PC-9 (cell line): Measurements from ENCODE around the gene LRCOL1. TPM values are rescaled to one million over a fixed set of nuclear protein-coding genes. Genes with fewer than 3 reads are reported as not detected.

Source experiments
- BruUV-seq: library from RNA; stranded (reverse); fragments of 400-500 nt; replicated peaks from 2 replicates; lab custom pipeline; 2021; lab: Mats Ljungman, UMichigan
- CTCF ChIA-PET: fragments of 300-600 bp; sonication (Branson Sonifier 250); formaldehyde crosslinking; loops from one replicate; lab custom pipeline; 2022; ENCODE audit warnings: antibody characterized with exemption; lab: Charles Lee
- POLR2A ChIA-PET: fragments of 300-600 bp; sonication (Branson Sonifier 250); formaldehyde crosslinking; loops from one replicate; lab custom pipeline; 2022; ENCODE audit warnings: antibody characterized with exemption; ENCODE audit not compliant: unreplicated experiment; lab: Charles Lee
- DNase-seq, 2 experiments: peaks; one replicate each; pipeline versions ENCODE4 v3.0.0 to v3.0.0-alpha.2; 2015 to 2022; ENCODE audit warnings: mixed read lengths in 1 of 2
- H2AFZ ChIP-seq: fragments of 200-600 bp; sonication (generic); 2 replicates; pipeline ENCODE4 v1.8.1; 2017; ENCODE audit warnings: antibody characterized with exemption
- H3F3A ChIP-seq: fragments of 200-600 bp; sonication (generic); 2 replicates; pipeline ENCODE4 v1.8.1; 2017; ENCODE audit warnings: antibody characterized with exemption, mild to moderate bottlenecking, low read depth; ENCODE audit not compliant: insufficient read depth
- H3K27ac ChIP-seq: fragments of 200-600 bp; sonication (generic); 2 replicates; pipeline ENCODE4 v1.6.1; 2016; ENCODE audit warnings: mixed run types
- H3K27me3 ChIP-seq: fragments of 200-600 bp; sonication (generic); 2 replicates; pipeline ENCODE4 v1.6.1; 2016; ENCODE audit warnings: low read depth, mixed run types; ENCODE audit not compliant: insufficient read depth
- H3K36me3 ChIP-seq: fragments of 200-600 bp; sonication (generic); 2 replicates; pipeline ENCODE4 v1.6.1; 2016; ENCODE audit warnings: low read depth, mixed run types
- H3K4me1 ChIP-seq: fragments of 200-600 bp; sonication (generic); replicated peaks from 2 replicates; pipeline ENCODE4 v1.6.1; 2016; ENCODE audit warnings: mixed run types; ENCODE audit not compliant: insufficient read depth
- H3K4me2 ChIP-seq: fragments of 200-600 bp; sonication (generic); 2 replicates; pipeline ENCODE4 v1.6.1; 2017; ENCODE audit warnings: mixed run types
- H3K4me3 ChIP-seq: fragments of 200-600 bp; sonication (generic); 2 replicates; pipeline ENCODE4 v1.6.1; 2016; ENCODE audit warnings: mixed run types
- H3K79me2 ChIP-seq: fragments of 200-600 bp; sonication (generic); 2 replicates; pipeline ENCODE4 v1.6.1; 2017; ENCODE audit warnings: low read depth, mixed run types
- H3K9me2 ChIP-seq: fragments of 200-600 bp; sonication (generic); 2 replicates; pipeline ENCODE4 v1.8.1; 2017; ENCODE audit warnings: mild to moderate bottlenecking; ENCODE audit not compliant: insufficient read depth
- H3K9me3 ChIP-seq: fragments of 200-600 bp; sonication (generic); 2 replicates; pipeline ENCODE4 v1.8.1; 2016; ENCODE audit warnings: low read depth; ENCODE audit not compliant: insufficient read depth
- H4K20me1 ChIP-seq: fragments of 200-600 bp; sonication (generic); 2 replicates; pipeline ENCODE4 v1.8.1; 2017; ENCODE audit not compliant: insufficient read depth
- CTCF ChIP-seq: fragments of 200-600 bp; sonication (generic); conservative IDR thresholded peaks from 2 replicates; pipeline ENCODE4 v1.6.1; 2017; ENCODE audit warnings: mixed run types, antibody characterized with exemption, mild to moderate bottlenecking, moderate library complexity
- EZH2 ChIP-seq: fragments of 200-600 bp; sonication (generic); IDR thresholded peaks from 2 replicates; pipeline ENCODE4 v1.8.0; 2017; ENCODE audit warnings: antibody characterized with exemption, low read depth
- intact Hi-C: fragments of 100-400 bp; cut with micrococcal nuclease; formaldehyde crosslinking; loops from one replicate; pipeline ENCODE4 v1.10.0; 2022; ENCODE audit not compliant: unreplicated experiment
- total RNA-seq: library from RNA; stranded (reverse); gene quantifications from 2 replicates; pipeline ENCODE4 v1.2.3, GENCODE V29; 2021

The LRCOL1 gene
- total RNA-seq, 1 experiment from 2014 or later = not detected

GRCh38 chr12:132641811-132642650, 31.6 kb upstream of the LRCOL1 start:
- Histone ChIP-seq H3K36me3 (peaks cover 9% of the 10 kb centered on the region; the same call in 1 of the 2 replicates), H3K27ac (no peak overlapping the region), H2AFZ (no peak overlapping the region), H3K4me1 (no peaks in the 10 kb centered on the region), H3K4me2 (no peak overlapping the region), H3K4me3 (no peak overlapping the region), H3F3A (no peaks in the 10 kb centered on the region; the same call in 1 of the 2 replicates), H3K27me3 (no peaks in the 10 kb centered on the region), H4K20me1 (no peaks in the 10 kb centered on the region), H3K79me2 (no peaks in the 10 kb centered on the region), H3K9me2 (no peaks in the 10 kb centered on the region), H3K9me3 (no peaks in the 10 kb centered on the region)
- ChIA-PET CTCF (no interaction called here), POLR2A (no interaction called here)
- TF ChIP-seq CTCF (no peak), EZH2 (no peak)
- intact Hi-C loops = no loop called here
- no TSS peak for BruUV-seq
- no peak for DNase-seq

- Histone ChIP-seq H3K27me3 (no peaks in the 10 kb centered on the region), H3K4me1 (no peaks in the 10 kb centered on the region), H3K79me2 (no peaks in the 10 kb centered on the region), H3K27ac (no peak overlapping the region), H2AFZ (no peak overlapping the region), H4K20me1 (no peaks in the 10 kb centered on the region), H3F3A (no peaks in the 10 kb centered on the region; the same call in 1 of the 2 replicates), H3K9me2 (no peaks in the 10 kb centered on the region), H3K36me3 (0 out of 2 replicates have a peak, but pooled peaks cover 6% of the 10 kb centered on the region), H3K4me2 (no peak overlapping the region), H3K9me3 (no peaks in the 10 kb centered on the region), H3K4me3 (no peak overlapping the region)
- DNase-seq = no peak
- ChIA-PET CTCF (no interaction called here), POLR2A (no interaction called here)
- intact Hi-C loops = no loop called here
- no TSS peak for BruUV-seq
- no peak for TF ChIP-seq CTCF
- no peak for TF ChIP-seq EZH2
Measured at GRCh38 chr12:132640936-132641335, 30.6 kb upstream of the LRCOL1 start.

- no peak overlapping the region for H3K4me2 ChIP-seq
- no peaks in the 10 kb centered on the region for H3K9me2 ChIP-seq
- no peaks in the 10 kb centered on the region for H3K79me2 ChIP-seq
- intact Hi-C loops = no loop called here
- no peaks in the 10 kb centered on the region for H3K9me3 ChIP-seq
- ChIA-PET POLR2A (no interaction called here), CTCF (no interaction called here)
- H3K36me3 ChIP-seq = peaks cover 6% of the 10 kb centered on the region; the same call in 1 of the 2 replicates
- TF ChIP-seq EZH2 (no peak), CTCF (no peak)
- H3K27me3 ChIP-seq = no peaks in the 10 kb centered on the region
- H3K4me3 ChIP-seq = no peak overlapping the region
- H3K27ac ChIP-seq = no peak overlapping the region
- no peak for DNase-seq
- H4K20me1 ChIP-seq = no peaks in the 10 kb centered on the region
- no peaks in the 10 kb centered on the region for H3K4me1 ChIP-seq
- no peaks in the 10 kb centered on the region; the same call in 1 of the 2 replicates for H3F3A ChIP-seq
- no peak overlapping the region for H2AFZ ChIP-seq
- no TSS peak for BruUV-seq
Measured at GRCh38 chr12:132639956-132640520, 29.7 kb upstream of the LRCOL1 start.
